Cardiac septum (tissue), 1 donor: Measurements from ENCODE around the gene LCN1. TPM values are rescaled to one million over a fixed set of nuclear protein-coding genes. Genes with fewer than 3 reads are reported as not detected.

ENCODE experiments used
- DNase-seq: peaks from one replicate; pipeline ENCODE4 v3.0.0-alpha.2; 2020; ENCODE audit warnings: low spot score
- intact Hi-C: fragments of 100-400 bp; cut with DNase I; formaldehyde crosslinking; loops from one replicate; pipeline ENCODE4 v1.14.0; 2022
- long read RNA-seq: library from polyadenylated mRNA; unstranded; transcript quantifications from one replicate; pipeline ENCODE4 v2.0.0, GENCODE V29; 2021
- total RNA-seq: library from RNA; stranded (reverse); fragmentation: NEBNext Ultra II Directional; extraction: Animal tissue kit (Norgen Biotek cat#: 25700); gene quantifications from one replicate; pipeline ENCODE4 v1.2.1, GENCODE V29; 2021
- donor health status: DM: no; HTN: no; CAD: no.

Gene LCN1
- not detected for total RNA-seq
- long read RNA-seq: 0 reads

DNA sequence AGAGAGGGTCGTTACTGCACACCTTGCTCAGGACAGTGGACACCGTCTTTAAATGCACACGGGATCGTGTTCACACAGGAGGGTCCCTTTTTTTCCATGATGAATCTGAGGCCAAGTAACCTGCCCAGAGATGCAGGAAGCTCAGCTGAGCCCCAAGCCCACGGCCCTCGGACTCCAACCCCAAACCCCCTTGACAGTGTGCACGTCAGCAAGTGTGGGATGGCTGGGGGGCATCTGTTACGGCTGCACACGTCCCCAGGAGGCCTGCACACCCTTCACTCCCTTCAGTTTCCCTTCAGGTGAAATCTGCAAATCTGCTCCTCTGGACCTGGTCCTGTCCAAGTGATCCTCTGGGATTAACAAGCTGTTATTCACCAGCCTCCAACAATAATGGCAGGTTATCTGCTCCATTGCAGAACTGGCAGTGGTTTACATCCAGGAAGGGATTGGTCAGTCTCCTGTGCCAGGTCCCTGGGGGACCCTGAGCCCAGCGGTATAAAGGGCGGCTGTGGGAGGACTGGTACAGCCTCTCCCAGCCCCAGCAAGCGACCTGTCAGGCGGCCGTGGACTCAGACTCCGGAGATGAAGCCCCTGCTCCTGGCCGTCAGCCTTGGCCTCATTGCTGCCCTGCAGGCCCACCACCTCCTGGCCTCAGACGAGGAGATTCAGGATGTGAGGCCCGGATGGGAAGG lies at the start of gene LCN1:
LCN1 (plus strand) TSS at position 525 of the 692 bp plus-strand sequence; CDS start at position 583, 58 bp downstream.
- DNase-seq: no peak
- intact Hi-C loops: no loop called here

DNA sequence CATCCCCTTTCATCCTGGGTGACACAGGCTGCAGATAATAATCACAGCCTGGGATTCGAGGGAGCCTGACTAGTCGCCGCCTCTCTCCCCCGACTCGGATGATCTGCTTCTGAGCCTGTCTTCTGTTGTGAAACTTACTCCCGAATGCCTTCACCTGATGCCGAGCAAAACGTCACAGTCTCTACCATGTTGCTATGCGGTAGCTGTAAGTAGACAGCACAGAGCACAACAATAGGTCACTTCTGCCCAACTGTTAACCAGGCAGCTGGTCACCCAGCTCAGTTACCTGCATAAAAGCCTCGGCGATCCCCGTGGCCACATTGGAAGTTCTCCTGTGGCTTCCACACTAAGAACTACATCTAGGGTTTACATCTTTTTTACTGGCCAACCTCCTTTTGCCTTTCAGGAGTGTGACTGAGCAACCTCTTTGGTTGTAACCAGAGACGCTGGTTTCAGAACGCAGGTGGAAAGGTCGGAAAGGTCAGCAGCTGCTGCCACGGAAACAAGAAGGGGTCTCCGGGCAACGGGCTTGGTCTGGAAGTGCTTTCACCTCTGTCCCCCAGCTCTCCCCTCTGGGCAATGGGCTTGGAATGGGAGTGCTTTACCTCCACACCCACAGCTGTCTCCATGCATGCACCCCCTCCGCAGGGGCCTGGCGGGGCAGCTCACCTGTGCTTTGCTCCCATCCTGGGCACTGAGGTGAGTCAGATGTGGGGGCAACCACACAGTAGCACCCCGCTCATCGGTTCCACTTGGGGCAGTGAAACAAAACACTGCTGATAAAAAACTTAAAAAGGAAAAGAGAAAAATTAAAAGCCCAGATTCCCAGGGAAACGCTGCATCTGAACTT lies 49.2 kb upstream of the LCN1 start:
- no peak for DNase-seq
- intact Hi-C loops: no loop called here

DNA sequence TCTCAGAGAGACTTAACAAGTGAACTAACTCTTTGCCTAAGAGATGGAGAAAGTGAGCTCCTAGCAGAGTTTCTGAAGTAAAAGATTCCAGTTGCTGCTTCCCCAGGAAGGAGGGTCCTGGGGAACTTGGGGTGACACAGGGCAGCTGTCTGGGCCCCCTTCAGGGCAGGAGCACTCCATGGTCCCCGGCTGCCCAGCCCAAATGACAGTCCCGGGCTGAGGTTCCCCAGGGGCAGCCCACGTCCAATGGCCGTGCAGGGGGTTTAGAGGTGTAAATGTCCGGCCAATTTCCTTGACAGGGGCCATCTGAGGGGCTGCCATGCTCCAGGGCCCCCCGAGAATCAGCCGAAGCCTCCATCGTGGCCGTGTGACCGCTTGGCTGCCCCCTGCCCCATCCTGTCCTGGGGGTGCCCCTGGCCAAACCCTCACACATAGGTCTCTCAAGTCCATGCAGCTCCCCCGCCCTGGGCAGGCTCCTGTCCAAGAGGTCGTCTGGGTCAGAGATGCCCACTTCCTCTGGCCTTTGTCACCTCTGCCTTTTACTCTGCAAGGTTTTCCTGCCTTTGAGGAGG lies 47.2 kb upstream of the LCN1 start:
- DNase-seq: no peak
- intact Hi-C loops: no loop called here

DNA sequence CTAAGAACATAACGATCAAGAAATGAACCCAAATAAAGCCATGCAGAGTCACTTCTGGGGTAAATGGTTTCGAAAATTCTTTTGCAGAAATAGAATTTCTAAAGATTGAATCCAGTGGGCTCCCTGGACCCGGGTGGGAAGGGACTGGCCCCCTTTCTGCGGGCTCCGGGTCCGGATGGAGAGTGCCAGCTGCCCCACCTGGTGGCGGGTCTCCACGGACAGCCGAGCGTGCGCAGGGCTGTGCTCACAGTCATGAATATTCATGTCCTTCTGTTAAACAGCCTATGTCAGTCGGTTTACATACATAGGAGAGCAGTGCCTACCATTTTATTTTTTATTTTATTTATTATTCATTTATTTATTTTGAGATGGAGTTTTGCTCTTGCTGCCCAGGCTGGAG lies 46.3 kb upstream of the LCN1 start:
- intact Hi-C loops: no loop called here
- no peak for DNase-seq

DNA sequence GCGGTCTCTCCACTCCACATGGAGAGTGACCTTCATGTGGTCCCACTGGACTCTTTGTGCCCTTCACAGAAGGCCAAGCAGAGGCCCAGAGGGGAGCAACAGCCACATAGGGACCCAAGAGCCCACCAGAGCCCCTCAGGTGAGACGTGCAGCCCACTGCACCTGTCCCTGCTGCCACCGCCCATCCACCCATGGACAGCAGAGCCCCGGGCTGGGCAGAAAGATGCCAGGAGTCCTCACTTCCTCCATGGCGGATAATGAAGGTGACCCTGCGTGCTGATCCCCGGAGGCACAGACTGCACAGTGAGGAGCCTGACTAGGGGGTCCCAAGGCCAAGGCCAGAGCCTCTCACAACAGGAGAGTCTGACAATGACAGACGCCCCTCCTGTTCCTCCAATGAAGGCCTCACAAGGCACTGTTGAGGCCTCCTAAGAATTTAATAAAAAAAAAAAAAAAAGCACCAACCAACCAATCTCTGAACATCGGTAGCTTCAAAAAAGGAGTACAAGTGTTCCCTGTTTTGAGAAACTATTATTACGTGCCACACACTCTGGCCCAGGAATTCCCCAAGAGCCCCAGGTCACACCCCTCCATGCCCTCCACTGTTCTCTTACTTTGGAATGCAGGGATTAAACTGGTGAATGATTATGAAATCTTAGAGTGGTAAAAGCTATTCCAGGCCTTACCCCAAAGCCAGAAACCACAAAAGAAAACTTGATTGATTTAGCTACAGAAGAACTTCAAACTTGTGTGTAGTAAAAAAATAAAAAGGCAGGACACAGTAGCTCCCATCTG lies 44.5 kb upstream of the LCN1 start:
- intact Hi-C loops: no loop called here
- no peak for DNase-seq

DNA sequence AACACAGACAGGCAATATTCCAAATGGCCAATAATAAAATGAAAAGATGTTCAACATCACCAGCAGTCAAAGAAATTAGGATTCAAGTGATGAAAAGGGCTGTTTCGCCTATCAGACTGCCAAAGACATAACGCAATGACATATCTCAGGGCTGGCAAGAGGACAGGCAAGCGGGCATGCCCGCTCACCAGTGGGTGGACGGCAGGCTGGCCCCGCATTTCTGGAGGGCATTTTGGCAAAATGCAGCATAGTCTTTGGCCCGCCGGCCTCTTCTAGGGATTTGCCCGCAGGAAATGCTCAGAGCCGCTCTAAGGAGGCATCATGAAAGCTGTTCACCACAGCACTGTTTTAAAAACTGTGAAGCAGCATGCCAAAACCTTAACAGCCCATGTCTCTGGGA lies 43.0 kb upstream of the LCN1 start:
- no peak for DNase-seq
- intact Hi-C loops: no loop called here

DNA sequence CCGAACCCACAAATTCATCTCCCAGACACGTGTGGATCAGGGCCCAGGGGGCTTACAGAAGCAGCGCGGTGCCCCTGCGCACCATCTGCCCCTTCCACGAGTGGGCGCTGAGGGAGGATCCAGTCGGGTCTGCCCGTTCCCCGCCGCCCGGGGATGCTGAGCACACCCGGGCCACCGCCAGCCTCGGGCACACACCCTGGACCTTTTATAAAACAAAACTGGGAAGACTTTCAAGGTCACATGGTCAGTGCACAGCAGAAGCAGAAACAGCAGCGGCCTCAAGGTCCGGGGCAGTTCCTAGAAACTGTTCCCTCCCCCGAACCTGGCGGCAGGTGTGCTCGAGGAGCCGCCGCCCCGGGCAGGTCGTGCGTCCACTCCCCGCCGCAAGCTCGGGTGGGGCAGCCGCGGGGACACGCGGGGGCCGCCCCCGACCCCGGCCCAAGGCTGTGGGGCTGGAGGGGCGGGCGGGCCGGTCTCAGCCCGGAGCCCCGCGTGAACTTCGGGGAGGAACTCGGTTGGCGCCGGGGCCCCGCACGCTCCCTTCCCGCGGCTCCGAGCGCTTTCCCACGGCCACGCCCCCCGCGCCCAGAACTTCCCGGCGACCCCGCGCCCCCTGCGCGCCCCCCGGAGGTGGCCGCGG lies 42.3 kb upstream of the LCN1 start:
- no peak for DNase-seq

DNA sequence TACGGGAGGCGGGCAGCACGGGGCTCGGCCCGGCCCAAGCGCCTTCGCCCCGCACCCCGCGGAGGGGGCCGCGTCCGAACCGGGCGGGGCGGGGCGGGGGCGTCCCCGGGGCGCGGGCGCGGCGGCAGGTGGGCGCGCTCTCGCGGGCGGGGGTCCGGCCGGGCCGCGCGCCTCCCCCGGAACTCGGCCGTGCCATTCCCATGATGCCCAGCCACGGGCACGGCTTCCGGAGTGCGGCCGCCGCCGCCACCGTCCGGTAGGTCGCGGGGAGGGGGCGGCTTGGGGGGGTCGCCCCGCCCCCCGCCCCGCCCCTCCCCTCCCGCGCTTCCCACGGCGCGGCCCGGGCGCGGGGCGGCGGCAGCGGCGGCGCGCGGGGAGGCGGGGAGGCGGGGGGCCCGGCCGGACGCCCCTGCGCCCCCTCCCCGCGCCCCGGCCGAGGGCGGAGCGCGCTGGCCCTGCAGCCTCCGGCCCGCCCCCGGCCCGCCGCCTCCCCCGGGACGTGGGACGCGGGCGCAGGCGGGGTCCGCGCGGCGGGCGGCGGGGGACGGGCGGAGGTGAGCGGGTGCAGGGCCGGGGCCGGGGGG lies 41.7 kb upstream of the LCN1 start, which contains the start of gene PPP1R26:
PPP1R26 (plus strand) TSS at position 314 of the 584 bp plus-strand sequence. CDS start 4,729 bp downstream, outside the sequence.
- no peak for DNase-seq
- intact Hi-C loops: no loop called here

More for the DNA sequence above, 42.3 kb upstream of the LCN1 start:
- intact Hi-C loops: no loop called here

DNA sequence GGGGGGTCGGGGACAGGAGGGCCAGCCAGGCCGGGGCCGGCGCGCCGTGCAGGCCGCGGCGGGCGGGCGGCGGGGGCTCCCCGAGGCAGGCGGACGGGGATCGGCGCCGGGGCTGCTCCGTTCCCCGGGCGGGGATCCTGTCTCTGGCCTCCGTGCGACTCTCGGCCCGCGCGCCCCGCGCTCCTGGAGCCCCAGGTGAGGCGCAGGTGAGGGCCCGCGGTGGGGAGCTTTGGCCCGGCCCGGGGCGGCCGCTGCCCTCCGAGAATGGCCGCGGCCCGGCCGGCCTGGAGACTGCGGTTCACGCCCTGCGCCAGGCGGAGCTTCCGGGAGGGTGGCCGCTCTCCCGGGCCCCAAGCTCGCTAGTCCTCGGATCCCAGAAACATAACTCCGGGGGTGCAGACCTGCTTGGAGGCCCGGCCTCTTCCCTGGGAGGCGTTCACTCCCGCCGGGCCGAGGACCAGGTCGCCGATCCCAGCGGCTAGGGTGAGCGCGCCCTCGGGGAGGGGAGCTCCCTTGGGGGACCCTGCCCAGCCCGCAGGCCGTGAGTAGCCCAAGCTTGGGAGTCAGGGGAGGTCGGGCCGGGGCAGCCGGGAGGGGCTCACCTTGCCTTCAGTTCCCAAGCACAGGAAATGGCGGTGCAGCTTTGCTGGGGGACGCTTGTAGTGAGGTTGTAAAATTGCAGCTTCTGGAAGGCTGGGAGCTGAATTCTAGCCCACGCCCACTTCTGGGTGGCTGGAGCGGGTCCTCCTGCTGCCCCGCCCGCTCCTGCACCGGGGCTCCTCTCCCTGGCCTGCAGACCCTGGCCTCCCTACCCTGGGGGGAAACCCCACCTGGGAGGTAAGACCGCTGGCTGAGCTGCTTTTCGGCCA lies 40.9 kb upstream of the LCN1 start:
- intact Hi-C loops: no loop called here
- no peak for DNase-seq

DNA sequence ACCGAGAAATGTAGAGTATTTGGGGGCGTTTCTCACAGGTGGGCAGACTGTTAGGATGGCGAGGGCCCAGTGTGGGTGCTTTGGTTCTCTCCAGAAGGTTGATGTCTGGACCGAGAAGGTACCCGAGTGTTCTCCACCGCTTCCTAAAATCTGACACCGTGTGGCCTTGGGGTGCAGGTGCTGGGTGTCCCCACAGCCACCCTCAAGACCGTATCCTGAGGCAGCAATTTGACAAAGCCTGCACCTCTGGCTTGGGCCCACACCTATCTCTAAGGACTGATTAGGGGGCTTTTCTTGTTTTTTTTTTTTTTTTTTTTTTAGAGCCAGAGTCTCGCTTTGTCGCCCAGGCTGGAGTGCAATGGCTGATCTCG lies 40.3 kb upstream of the LCN1 start:
- DNase-seq: no peak
- intact Hi-C loops: no loop called here

DNA sequence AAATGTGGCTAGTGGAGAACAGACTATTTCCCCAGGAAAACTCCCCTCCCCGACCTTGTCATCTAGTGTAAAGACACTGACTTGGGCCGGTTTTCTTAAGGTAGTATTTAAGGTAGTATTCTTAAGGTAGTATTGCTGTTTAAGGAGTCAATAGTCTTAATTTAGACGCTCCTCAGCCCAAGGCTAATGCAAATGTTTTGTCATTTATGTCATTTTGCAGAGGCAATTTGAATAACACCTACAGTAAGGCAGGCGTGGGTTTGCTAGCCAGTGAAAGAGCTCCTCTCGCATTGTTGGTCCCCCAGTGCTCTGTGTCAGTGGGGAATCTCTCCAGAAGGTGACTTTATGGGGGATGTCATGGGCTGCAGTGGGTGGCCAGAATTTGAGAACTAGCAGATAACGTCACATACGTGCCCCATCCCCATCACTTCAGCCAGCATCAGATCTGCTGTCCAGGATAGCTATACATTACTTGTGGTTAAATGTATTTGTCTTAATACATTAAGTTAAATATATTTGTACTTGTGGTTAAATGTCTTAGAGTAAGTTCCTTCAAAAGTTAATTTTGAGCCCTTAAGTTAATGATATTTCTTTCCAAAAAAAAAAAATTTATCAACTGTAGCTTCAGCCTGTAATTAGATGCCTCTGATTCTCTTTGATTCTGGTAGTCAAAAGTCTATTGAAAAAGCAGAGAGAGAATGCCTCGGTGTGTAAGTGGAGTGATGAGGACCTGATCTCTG lies 39.1 kb upstream of the LCN1 start:
- no peak for DNase-seq
- intact Hi-C loops: no loop called here

DNA sequence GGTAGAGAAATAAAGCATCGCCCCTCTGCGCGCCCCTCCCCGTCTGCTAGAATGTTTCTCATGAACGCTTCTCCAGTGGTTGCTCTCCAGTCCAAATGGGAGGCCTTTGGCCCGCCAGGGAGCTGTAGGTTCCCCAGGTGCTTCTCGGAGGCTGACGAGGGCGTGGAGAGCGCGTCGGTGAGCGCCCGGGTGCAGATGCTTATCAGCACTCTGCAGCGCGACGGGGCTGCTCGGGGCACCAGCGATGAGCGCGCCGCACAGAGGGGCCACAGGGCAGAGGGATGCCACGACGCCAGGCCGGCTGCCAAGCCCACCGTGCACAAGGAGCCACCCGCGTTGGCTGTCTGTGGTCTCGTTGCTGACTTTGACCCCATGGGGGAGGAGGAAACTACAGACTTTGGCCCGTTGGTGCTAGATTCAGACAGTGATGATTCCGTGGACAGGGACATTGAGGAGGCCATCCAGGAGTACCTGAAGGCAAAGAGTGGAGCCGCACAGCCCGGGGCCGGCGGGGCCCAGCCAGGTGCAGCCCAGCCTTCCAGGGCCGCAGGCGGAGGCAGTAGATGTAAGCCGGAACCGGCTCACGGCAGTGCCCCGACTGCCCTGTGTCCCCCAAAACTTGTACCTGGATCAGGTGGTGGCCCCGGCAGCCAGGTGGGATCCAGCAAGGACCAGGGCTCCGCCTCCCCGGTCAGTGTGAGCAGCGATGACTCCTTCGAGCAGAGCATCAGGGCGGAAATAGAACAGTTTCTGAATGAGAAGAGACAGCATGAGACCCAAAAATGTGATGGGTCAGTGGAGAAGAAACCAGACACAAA lies 36.6 kb upstream of the LCN1 start:
- no peak for DNase-seq
- intact Hi-C loops: no loop called here

DNA sequence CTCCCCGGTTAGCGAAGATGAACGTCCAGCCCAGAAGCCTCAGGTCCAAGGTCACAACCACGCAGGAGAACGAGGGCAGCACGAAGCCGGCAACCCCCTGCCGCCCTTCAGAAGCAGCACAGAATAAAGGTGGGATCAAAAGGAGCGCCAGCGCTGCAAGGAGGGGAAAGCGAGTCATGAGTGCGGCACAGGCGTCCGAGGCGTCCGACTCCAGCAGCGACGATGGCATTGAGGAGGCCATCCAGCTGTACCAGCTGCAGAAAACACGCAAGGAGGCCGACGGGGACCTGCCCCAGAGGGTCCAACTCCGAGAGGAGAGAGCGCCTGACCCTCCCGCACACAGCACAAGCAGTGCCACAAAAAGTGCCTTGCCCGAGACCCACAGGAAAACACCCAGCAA lies 35.9 kb upstream of the LCN1 start:
- no peak for DNase-seq
- intact Hi-C loops: no loop called here

DNA sequence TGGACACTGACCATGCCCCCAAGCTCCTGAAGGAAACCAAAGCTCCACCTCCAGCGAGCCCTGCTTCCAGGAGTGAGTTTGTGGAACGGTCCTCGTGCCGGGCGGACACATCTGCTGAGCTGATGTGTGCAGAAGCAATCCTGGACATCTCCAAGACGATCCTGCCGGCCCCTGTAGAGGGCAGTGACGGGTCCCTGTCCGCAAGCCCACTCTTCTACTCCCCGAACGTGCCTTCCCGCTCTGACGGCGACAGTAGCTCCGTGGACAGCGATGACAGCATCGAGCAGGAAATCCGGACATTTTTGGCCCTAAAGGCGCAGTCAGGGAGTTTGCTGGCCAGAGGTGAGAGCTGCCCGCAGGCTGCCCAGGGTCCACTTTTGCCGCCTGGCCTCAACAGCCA lies 35.4 kb upstream of the LCN1 start:
- intact Hi-C loops: no loop called here
- DNase-seq: no peak

DNA sequence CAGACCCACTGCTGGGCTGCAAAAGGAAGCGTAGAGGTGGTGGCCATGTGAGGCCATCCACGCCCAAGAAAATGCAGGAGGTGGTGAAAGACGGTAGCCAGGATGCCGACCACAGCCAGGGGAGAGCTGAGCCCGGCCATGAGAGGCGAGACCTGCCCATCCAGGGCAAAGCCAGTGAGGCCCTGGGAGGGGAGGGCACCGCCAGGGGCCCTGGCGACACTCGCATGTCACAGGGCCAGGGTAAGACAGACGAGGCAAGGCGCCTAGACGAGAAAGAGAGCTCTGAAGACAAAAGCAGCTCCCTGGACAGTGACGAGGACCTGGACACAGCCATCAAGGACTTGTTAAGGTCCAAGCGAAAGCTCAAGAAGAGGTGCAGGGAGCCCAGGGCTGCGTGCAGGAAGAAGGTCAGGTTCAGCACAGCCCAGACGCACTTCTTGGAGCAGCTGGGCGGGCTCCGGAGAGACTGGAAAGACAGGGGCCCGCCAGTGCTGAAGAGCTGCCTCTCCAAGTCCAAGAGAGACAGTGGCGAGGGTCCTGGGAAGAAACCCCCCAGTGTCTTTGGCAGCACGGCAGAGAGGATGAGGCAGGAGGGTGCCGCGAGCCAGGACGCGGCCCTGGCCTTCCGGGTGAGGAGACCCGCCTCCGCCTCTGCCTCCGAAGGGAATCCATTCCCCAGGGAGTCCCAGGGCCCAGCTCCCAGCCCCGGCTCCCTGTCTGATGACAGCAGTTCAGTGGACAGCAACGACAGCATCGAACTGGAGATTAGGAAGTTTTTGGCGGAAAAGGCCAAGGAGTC lies 34.8 kb upstream of the LCN1 start:
- intact Hi-C loops: no loop called here
- no peak for DNase-seq
